H54 (cell line): ENCODE measurements around the gene PPL.

ENCODE experiments used
- DNase-seq: peaks from one replicate; pipeline ENCODE4 v3.0.0; 2011; ENCODE audit warnings: low spot score, mixed read lengths; ENCODE audit not compliant: insufficient read length
- FAIRE-seq: peaks from 3 replicates; lab custom pipeline; 2011; peaks lifted over from hg19 to GRCh38; lab: Jason Lieb, UNC
- POLR2A ChIP-seq: IDR thresholded peaks from 2 replicates; pipeline ENCODE4 v1.6.1; 2011; ENCODE audit warnings: low read depth, mild to moderate bottlenecking, low read length

PPL gene

DNA sequence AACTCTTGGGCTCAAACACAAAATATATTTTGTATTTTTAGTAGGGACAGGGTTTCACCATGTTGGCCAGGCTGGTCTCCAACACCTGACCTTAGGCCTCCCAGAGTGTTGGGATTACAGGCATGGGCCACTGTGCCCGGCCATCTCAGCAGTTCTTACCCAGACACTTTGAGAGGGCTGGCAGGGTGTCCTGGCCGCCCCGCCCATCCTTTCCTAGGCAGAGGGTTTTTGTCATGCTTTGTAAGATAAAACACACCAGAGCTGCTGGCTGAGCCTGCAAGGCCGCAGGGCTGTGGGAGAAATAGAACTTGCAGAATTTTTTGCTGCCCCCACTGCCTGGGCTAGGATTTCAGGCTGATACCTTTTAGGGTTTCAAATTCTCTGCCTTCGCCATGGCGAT, 8.7 kb downstream of the PPL start:
- DNase-seq (no peak), FAIRE-seq (no peak)
- no peak for TF ChIP-seq POLR2A

DNA sequence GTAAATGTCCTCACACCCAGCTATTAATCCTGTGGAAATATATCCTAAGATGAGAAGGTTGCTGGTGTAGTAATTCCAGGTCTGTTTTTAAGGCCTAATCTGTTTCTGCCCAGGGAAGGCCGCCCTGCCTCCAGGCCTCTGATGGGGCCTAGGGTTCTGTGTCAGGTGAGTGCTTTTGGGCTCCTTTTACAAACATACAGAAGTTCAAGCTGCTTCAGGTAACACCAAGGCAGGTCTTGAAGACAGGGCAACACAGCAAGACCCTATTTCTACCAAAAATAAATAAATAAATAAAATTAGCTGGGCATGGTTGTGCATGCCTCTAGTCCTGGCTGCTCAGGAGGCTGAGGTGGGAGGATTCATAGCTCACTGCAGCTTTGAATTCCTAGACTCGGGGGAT, 9.3 kb downstream of the PPL start:
- DNase-seq, result no peak
- FAIRE-seq, result no peak
- no peak for TF ChIP-seq POLR2A

DNA sequence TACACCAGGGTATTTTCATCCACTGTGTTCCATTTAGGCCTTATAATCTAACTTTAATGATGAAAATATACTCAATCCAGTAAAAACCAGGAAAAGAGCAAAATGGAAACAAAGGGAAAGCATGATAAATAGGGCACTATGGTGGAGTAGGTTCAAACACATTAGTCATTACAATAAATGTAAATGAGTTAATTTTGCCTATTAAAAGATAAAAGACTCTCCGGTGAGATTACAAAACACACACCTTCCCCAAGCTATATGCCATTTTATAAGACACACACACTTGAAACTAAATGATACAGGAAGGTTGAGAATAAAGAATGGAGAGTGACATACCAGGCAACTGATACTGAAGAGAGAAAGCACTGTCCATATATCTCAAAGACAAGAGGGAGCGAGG, 10.0 kb downstream of the PPL start:
- FAIRE-seq, result no peak
- TF ChIP-seq POLR2A, result no peak
- no peak for DNase-seq

DNA sequence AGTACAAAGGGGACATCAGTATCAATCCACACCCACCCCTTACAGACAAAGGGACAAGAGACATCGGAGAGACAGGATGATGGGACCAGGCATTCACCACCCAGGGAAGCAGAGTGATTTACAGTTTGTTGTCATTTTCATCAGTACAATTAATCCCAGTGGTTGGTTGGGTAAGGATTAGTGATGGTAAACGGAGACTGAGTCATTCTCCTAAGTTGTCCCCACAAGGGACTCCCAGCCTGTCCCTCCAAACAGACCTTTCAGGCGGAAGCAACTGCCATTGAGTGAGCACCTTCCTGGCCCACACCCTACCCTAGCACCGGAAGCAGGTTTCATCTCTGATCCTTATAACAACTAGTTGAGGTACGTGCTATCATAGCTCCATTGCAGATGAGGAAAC, 11.2 kb downstream of the PPL start:
- FAIRE-seq (no peak), DNase-seq (no peak)
- TF ChIP-seq POLR2A, result no peak

DNA sequence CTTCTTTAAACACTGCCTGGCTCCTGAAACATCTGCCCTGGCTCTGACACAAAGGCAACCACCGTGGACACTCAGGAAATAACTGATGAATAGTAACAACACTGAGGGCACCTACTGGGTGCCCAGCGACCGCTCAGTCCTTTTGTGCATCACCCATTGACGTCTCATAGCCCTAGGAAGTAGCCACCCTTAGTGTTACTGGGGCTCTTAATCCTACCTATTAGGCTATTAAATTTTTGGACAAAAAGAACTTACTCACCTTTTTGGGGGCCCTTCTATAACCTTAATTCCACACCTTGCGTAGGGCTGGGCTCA, 11.7 kb downstream of the PPL start:
- TF ChIP-seq POLR2A, result no peak
- FAIRE-seq (no peak), DNase-seq (no peak)

DNA sequence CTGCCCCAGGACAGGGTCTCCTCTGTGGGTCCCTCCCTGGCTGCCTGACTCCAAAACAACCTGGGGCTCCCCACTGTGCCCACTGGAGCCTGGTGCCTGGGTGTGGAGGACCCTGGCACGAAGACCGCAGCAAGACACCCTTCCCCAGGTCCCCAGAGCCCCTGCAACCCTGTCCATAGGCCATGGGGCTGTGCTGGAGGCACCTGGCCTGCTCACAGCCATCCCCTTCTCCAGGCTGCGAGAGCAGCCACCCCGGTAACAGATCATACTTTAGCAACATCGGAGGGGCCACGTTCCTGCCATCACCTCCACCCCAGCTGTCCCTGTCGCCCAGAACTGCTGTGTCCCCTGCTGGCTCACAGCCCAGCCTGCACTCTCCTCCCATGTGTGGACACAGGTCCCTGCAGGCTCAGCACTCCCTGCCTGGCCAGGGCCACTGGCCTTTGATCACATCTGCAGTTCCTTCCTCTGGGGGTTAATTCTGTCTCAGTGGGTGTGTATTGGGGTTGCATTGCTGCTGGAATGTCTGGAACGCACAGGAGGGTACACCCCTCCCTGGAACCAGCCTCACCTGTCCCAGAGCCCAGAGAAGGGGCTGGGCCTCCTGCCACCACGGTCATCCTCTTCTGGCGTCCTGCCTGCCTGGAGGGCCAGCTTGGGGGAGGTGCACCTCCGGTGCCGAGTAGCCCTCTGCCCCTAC, 12.2 kb downstream of the PPL start:
- TF ChIP-seq POLR2A, result no peak
- DNase-seq (no peak), FAIRE-seq (no peak)

DNA sequence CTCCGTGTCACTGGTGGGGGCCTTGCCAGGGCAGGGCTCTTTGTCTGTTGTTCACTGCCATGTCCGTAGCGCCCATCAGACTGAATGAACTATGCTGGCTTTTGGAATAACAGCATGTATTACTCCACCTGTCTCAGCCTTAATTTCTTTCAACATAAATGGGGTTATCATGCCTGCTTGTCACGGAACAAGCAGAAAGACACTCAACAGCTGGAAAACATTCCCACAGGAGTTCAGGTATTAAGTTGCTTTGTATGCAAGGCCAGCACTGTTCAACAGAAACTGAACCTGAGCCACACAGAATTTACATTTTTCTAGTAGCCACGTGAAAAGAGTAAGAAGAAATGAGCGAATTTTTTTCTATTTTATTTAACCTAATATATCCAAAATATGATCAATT, 13.1 kb downstream of the PPL start:
- no peak for TF ChIP-seq POLR2A
- DNase-seq (no peak), FAIRE-seq (no peak)

DNA sequence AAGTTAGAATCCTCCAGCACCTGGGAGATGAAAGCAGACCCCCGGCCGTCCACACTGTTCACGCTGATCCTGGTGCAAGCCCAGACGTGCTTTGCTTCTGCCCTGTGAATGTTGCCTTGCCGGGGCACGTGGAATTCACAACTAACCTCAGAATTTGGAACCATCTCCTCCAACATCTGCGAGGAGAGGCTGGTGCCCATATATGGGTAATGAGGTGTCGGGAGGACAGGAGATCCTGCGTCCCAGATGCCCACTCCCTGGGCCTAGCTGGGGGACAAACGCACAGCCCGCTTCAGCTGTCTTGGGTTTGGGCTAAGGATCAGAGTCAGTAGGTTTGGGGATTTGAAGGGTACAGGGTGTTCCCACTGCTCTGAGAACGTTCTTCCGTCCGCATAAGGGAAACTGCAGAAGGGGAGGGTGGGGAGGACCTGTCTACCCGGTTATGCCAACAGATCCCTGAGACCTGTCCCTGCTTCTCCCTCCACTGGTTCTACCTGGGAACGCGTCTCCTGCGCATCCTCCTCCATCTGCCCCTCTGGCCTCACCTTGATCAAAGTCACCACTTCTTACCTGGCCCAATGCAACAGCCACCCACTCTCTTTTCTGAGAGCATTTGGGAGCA, 14.1 kb downstream of the PPL start:
- FAIRE-seq, result no peak

DNA sequence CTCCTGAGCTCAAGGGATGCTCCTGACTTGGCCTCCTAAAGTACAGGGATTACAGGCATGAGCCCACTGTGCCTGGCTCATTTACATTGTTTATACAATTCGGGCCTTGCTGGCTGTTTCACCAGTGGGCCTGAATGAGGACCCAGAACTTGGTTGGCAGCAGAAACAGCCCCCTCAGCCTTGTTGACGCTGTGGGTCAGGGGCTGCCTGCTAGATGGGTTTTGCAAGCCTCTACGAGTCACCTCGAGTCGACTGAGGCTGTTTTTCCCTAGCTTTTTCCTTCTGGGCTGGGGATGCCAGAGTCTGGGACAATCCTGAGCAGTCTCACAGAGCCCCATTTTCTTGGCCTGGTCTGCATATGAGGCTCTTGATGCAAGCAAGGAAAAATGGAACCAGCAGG, 16.1 kb downstream of the PPL start:
- TF ChIP-seq POLR2A, result no peak
- FAIRE-seq (no peak), DNase-seq (no peak)

More for the DNA sequence above, 14.1 kb downstream of the PPL start:
- DNase-seq, result no peak
- TF ChIP-seq POLR2A, result no peak

DNA sequence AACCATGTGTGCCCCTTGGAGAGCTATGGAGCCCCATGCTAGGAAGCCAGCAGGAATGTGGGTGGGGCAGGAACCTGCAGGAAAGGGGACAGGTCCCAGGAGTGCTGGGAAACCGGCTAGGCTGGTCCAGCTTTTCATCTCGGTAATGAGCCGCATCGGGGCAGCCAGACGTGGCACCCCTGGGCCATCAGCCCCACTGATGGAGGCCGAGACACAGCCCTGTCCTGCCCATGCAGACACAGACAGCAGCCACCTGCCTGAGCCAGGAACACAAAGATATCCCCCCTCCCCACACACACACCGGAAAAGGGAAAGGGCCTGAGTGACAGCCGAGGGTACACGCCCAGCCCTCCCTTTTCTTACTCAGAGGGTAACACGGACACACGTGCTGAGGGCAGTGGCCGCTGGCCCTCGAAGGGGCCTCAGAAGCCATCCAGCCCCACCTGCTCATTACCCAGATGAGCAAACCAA, 18.1 kb downstream of the PPL start:
- DNase-seq, result no peak
- no peak for TF ChIP-seq POLR2A
- no peak for FAIRE-seq

DNA sequence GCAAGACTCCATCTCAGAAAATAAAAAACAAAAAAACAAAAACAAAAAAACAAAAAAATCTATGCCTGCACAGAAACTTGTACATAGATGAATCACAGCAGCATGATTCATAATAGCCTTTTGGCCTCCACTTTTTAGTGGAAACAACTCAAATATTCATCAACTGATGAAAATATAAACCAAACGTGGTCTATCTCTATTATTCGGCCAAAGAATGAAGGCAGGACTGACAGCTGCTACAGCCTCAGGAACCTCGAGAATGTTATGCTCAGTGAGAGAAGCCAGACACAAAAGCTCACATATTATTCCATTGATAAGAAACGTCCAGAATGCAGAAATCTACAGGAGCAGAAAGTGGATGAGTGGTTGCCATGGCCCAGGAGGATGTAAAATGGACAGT, 19.8 kb downstream of the PPL start:
- FAIRE-seq (no peak), DNase-seq (no peak)
- no peak for TF ChIP-seq POLR2A

DNA sequence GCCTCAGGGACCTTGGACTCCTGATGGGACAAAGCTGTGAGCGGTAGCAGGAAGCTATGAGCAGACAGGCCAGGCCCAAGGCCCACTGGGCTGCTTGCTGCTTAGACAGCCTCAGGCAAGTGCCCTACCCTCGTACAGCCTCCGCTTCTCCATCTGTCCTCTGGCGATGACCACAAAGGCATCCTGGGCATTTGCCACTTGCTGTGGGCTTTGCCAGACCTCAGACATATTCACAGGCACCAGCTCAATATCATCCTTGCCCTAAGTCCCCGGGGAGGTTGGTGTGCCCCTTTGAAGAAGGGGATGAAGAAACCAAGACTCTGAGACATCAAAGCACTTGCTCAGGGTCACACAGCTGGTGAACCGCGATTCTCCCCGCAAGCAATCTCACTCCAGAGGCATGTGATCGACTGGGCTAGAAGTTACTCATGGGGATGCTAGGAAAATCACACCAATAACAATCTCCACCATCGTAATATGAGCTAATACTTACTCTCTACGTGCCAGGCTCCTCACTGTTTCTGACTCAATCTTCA, 21.7 kb downstream of the PPL start:
- TF ChIP-seq POLR2A, result no peak
- FAIRE-seq, result peak; percentile 89
- peak; percentile 82 for DNase-seq

DNA sequence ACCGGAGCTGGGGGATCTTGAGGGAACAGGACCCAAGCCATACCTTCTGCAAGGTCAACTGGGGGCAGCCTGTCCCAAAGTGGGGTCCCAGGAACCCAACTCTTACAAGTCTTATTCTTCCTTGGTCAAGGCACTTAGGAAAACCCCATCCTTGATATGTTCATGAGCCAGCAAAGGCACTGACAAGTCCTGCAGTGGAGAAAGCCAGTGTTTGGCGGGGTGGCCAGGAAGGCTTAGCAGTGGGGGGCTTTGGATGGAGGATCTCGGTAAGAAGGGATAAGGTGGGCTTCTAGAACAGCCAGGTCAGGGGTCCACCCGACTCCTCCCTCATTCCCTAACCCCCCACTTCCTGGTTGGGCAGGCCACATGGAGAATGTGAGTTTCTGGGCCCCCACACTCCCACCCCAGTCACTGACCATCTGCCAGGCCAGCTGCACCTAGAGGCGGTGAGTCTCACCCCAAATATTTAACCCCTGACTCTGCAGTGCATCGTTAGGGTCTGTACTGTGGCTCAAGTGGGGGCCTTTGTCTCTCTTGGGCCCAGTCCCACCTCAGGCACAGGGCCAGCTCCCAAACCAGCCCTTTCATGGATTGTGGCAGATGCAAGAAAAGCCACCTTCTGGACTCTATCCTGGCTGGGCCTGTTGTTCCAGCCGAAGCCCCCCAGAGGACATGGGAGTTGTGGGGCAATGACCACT, 22.3 kb downstream of the PPL start:
- no peak for TF ChIP-seq POLR2A
- DNase-seq (no peak), FAIRE-seq (no peak)

DNA sequence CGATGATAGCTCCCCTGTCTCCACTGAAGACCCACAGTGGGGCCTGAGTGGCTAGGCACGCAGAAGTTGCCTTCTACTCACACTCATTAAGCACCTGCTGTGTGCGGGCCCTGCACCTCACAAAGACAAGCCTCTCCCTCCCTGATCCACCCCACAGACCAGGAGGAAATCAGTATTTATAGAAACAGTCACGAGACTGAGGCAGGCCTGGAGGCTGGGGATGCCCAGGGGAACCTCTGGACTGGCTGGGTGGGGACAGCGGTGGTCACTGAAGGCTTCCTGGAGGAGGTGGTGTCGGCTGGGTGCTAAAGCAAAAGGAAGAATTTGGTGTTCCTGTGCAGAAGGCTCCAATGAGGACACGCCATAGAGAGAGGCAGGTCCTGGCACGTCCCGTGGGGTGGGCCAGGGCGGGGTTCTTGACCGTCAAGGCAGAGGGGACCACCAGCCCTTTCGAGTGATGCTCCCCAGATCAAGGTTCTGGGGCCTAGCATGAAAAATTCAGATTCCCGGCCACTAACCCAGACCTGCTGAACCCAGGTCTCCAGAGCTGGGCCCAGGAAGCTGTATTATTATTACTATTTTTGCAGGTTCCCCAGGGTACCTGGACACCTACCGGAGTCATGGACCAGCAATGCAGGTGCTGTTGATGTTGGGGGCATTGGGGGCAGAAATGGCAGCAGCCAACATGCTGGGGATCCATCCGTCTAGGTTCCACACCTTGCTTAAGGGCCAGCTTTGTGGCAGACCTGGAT, 23.0 kb downstream of the PPL start:
- no peak for FAIRE-seq
- DNase-seq, result no peak

More for the DNA sequence above, 23.0 kb downstream of the PPL start:
- TF ChIP-seq POLR2A, result no peak
